ENCODE measurements around the gene TC2N.

GRCh38 chr14:91845652-91846051, 21.7 kb downstream of the TC2N start:
- TF ChIP-seq CTCF (IDR thresholded peaks at IDR 0.05) (no peak), POLR2AphosphoS5 (IDR thresholded peaks at IDR 0.05) (no peak), POLR2A (IDR thresholded peaks at IDR 0.05) (no peak)

Measured in prostate gland (tissue), 2 donors.